GM18511 (cell line): ENCODE measurements around the gene CRHR1.
"Not testable (repeated sequence)": the region's sequence is repeated elsewhere in the genome, so short reads cannot be mapped to it uniquely, and the experiment has no call there.

Experiments used
- ATAC-seq: cut with Tn5 transposase; IDR thresholded peaks from one replicate; pipeline ENCODE4 v1.9.1; 2021; ENCODE audit warnings: mild to moderate bottlenecking, moderate library complexity; ENCODE audit not compliant: unreplicated experiment

The CRHR1 gene

DNA sequence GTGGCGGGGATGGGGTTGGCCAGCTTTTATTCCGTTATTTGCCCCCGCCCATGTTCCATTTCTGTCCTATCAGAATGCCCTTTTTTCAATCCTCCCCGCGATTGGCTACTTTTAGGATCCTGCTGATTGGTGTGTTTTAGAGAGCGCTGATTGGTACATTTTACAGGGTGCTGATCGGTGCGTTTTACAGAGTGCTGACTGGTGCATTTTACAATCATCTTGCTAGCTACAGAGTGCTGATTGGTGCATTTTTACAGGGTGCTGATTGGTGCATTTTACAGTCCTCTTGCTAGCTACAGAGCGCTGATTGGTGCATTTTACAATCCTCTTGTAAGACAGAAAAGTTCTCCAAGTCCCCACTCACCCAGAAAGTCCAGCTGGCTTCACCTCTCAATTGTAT is 78.0 kb downstream of the CRHR1 start:
- not testable (repeated sequence) for ATAC-seq

DNA sequence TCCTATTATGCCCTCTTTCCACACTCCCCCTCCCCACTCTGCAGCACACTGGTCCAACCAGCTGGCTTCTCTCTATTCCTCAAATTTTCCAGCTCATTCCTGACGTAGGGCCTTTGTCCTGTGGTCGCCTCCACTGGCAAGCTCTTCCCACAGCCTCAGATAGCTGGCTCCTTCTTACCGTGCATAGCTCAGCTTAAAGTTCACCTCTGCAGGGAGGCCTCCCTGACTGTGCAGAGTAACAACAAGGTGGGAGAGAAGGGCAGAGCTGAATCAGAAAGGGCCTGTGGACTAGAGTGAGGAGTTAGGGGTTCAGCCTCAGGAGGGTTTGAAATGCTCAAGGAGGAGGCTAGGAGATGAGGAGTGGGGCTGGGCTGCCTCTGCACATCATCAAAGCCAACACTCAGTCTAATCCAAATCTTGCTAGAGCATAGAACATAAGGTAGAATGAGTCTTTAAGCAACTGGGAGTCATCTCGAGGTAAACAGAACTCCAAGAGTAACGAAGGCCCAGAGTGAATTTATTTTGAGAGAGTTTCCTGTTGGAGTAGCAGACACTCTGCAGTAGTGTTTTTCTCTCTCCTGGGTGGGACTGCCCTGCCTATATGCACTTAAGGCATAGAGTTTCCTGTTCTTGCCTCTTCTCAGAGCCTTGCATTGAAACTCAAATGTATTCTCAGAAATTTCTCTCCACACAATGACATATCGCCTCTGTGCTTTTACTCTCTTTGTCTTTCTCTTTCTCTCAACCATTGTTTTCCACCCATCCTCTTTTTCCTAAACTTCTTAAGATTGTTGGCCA is 79.9 kb downstream of the CRHR1 start:
- no peak for ATAC-seq

DNA sequence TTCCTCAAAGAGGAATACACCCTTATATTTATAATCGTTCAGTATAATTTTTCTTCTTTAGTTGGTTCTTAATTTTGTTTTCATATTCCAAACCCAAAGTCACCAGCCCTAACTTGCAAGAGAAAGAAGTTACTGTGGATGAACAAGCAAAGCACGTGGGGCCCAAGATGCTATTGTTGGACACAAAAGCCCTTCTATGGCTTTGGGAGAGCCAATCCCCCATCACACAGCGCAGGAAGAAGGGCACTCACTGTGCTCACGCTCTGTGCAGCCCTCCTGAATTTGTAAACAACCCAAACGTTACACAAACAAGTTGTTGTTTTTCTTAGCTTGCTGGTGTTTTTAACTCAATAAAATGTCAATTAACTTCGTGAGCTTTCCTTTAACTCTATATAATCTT is 83.1 kb downstream of the CRHR1 start:
- ATAC-seq = no peak

DNA sequence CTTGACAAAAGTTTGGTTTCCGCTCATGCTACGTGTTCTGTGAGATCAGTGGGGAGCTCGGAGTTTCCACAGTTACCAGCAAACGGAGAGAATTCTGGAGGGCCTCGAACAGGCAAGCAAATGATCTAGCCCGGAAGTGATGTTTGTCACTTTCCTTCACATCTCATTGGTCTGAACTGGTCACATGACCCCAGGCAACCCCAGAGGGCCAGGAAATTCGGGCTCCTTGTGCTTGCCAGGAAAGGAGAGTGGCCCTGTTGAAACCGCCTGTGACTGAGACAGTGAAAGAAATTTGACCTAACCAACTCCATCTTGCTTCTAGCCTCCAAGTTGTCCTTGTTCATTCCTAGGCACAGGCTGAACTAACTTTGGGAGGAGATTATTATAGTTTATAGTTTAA is 83.6 kb downstream of the CRHR1 start:
- no peak for ATAC-seq

DNA sequence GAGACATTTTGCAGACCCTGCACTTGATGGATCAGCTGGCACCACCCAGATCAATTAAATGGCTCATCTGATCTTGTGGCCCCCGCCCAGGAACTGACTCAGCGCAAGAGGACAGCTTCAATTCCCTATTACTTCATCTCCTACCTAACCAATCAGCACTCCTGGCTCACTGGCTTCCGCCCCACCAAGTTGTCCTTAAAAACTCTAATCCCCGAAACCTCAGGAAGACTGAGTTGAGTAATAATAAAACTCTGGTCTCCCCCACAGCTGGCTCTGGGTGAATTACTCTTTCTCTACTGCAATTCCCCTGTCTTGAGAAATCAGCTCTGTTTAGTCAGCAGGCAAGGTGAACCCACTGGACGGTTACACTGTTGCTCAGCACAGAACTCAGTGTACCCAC is 84.2 kb downstream of the CRHR1 start:
- no peak for ATAC-seq

DNA sequence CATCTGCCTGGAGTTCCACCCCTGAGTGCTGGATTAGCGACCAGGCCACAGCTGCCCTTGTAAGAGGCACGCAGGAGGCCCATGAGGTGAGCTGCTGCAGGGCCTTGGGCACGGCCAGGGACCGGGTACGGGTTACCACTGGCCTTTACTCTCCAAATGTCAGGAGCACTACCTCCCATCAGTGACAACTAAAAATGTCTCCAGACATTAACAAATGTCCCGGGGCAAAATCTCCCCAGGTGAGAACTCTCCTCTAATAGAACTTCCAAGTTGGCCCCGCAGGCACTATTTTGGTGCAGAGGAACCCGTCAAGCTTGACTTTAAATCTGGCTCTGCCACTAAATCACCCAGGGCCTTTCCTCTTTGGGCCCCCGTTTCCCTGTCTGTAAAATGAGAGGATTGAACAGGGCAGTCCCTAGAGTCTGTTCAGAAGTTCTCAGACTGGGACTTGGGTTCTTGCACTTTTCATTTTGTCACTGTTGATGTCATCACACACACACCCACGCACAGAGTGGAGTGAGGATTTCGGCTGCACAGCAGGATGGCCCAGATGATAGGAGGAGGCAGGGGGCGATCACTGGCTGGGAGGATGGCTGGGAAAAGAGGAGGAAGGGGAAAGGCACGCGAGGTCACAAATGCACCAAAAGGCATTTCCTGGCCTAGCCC is 85.7 kb downstream of the CRHR1 start:
- ATAC-seq = no peak

DNA sequence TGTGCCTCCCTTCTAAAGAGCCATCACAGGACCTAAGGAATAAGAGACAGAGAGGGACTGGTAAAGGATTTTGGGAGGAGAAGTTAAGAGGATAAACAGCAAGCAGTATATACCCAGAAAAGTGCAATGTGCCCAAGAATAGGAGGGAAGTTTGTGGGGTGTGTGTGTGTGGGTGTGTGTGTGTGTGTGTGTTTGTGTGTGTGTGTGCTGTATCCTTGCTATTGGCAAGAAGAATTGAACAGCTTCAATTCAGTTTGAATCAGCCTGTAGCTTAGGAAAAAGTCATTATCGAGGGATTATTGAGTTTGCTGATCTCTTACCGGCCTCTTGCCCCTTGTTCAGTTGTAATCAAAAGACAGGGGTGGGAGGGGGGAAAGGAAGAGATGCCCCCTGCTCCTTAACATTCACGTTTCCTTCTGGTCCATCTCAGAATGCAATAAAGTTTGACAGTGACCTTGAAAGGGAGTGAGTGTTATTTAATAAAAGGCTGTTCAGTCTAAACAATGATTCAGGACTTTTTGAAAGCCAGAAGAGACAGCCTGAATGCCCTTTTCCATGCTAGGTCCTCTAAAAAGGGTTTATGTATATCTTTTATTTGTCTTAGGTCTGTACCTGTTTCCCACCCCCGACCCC is 86.3 kb downstream of the CRHR1 start:
- no peak for ATAC-seq

DNA sequence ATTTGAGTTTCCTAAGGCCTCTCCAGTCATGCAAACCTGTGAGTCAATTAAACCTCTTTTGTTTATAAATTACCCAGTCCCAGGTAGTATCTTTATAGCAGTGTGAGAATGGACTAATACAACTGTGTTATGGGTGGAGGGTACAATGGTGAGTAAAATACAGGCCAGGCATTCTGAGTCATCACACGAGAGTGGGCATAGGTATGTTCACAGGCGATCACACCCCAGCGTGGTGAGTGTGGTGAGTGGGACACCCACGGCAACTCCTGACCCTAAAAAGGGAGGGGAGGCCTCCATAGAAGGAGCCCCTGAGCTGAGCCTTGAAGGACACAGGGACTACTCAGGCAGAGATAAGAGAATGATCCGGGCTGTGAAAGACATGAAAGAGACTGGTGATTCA is 87.6 kb downstream of the CRHR1 start:
- no peak for ATAC-seq

DNA sequence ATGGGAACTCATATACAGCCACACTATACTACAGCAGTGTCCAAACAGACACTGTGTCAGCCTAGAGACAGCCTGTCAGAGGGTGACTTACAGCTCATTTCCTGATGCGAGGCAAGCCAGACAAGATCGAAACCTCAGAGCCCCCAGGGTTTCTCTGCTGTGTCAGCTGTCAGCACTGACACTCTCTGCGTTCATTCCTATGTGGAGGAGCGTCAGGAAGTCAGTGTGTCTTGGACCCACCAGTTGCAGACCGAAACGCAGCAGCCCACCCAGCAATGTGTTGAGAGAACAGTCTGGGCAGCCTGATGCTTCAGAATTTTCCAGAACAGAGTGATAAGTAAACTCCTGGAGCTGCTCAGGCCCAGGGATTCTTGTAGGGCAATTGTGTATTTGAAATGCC is 89.6 kb downstream of the CRHR1 start:
- ATAC-seq = no peak

DNA sequence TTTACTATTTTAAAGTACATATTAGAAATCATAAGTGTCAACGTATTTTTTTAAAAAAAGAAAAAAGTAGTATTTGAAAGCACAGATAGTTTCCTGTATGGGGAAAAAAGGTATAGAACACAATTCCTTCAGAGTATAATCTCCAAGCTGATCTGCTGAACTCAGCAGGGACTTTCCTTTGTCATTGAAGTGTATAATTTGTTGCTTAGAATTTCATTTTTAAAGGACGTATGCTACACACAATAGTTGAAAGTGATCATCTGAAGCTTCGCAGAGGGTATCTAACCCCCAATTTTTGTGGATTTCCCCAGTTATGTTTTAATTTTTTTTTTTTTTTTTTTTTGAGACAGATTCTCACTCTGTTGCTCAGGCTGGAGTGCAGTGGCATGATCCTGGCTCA is 90.0 kb downstream of the CRHR1 start:
- ATAC-seq = no peak

DNA sequence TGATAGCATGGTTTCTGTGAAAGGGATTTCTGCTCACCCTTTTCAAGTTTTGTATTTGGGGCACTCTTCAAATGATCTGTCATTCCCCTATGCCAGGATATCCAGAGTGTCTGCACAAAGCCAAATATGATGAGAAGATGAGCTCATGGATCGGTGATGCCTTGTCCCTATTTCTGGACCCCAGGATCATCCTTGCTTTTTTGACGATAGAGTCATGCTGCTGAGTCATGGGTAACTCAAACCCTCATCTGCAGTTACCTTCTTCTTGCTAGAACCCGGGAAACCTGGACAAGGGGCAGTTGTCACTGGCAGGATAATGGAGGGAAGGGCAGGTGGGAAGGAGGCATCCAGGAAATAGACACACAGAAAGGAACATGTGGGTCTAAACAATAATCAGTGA is 92.4 kb downstream of the CRHR1 start:
- no peak for ATAC-seq

DNA sequence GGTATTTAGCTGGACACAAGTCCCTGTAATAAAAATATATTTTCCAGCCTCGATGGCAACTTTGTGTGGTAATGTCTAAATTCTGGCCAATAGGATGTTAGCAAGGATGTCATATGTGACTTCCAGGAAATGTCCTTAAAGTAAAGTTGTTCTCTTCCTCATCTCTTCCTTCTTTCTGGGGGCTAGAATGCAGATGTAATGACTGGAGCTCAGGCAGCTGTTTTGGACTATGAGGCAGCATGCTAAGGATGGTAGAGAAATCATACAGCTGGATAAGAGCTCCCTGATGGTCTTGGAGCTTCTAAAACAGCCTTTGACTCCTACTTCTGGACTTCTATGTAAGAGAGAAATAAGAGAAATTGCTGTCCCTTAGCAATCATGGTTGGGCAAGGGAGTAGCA is 93.3 kb downstream of the CRHR1 start:
- no peak for ATAC-seq

DNA sequence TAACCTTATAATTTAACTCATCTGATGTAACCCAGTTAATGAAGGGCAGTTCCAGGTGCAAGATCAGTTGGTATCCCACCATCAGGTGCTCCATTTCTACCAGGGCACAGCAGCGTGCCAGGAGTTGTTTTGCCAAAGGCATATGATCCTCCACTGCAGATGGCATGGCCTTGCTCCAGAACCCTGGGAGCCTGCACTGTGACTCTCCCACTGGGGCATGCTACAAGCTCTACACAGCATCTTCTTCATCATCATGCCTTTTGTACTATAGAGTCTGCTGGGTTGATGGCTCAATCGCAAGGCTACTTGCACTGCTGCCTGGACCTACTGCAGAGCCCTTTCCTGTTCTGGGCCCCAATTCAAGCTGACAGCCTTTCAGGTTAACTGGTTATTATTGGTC is 98.9 kb downstream of the CRHR1 start:
- no peak for ATAC-seq
